Lung (tissue), 12 donors: ENCODE data around the gene PDZK1IP1. TPM values are rescaled to one million over a fixed set of nuclear protein-coding genes. Genes with fewer than 3 reads are reported as not detected.
A peak's percentile ranks its signal among the peaks of the same experiment; 100 is the strongest.

ENCODE experiments used
- ATAC-seq: fragments of 200-7000 bp; cut with Tn5 transposase; one replicate; pipeline ENCODE4 v1.9.1; 2020; ENCODE audit warnings: moderate number of reproducible peaks; ENCODE audit not compliant: insufficient read depth, low FRiP score
- DNase-seq, 3 donors: peaks; one replicate each; pipeline ENCODE4 v3.0.0-alpha.2; 2013 to 2017
- H3K27ac ChIP-seq, 2 donors: one replicate each; pipeline ENCODE4 v1.5.1; 2013; ENCODE audit warnings: mild to moderate bottlenecking in 2 of 2, moderate library complexity in 2 of 2, control low read depth in 1 of 2, inconsistent platforms in 1 of 2, low read depth in 1 of 2, low read length in 1 of 2
- H3K27me3 ChIP-seq, 3 donors: one replicate each; pipeline ENCODE4 v1.5.1; 2013; ENCODE audit warnings: low read length in 2 of 3; ENCODE audit not compliant: control insufficient read depth in 3 of 3, insufficient read depth in 3 of 3
- H3K36me3 ChIP-seq, 4 donors: one replicate each; pipeline ENCODE4 v1.5.1; 2013; ENCODE audit warnings: low read length in 4 of 4, mild to moderate bottlenecking in 1 of 4, moderate library complexity in 1 of 4; ENCODE audit not compliant: control insufficient read depth in 4 of 4, insufficient read depth in 4 of 4
- H3K4me1 ChIP-seq, 5 donors: one replicate each; pipeline ENCODE4 v1.5.1; 2013; ENCODE audit warnings: low read length in 5 of 5, mild to moderate bottlenecking in 2 of 5, moderate library complexity in 1 of 5; ENCODE audit not compliant: control insufficient read depth in 5 of 5, insufficient read depth in 5 of 5
- H3K4me3 ChIP-seq: one replicate; pipeline ENCODE4 v1.5.1; 2013; ENCODE audit warnings: mild to moderate bottlenecking, control low read depth, moderate library complexity
- H3K9ac ChIP-seq, 2 donors: one replicate each; pipeline ENCODE4 v1.5.1; 2013; ENCODE audit warnings: low read length in 2 of 2, control low read depth in 1 of 2; ENCODE audit not compliant: insufficient read depth in 1 of 2
- H3K9me3 ChIP-seq, 4 donors: one replicate each; pipeline ENCODE4 v1.5.1; 2013; ENCODE audit warnings: low read length in 3 of 4, mild to moderate bottlenecking in 1 of 4, moderate library complexity in 1 of 4; ENCODE audit not compliant: control insufficient read depth in 4 of 4, insufficient read depth in 3 of 4
- WGBS, 2 donors: extraction: QIAGEN DNeasy Blood & Tissue Kit; methylation state at CpG; one replicate each; pipeline ENCODE4 v1.1.7; 2013; 5-methylcytosine and 5-hydroxymethylcytosine counted together
- polyA plus RNA-seq, 2 donors: library from polyadenylated mRNA; stranded (reverse); fragments of 200-250 nt; gene quantifications; one replicate each; pipeline ENCODE4 v1.2.1, GENCODE V29; 2013
- total RNA-seq, 2 donors: library from RNA; depleted of rRNA in 1 of 2; stranded (reverse); fragments of >200 nt in 1 of 2; gene quantifications; one replicate each; pipeline ENCODE4 v1.2.1, GENCODE V29; 2014 to 2021
- TF ChIP-seq, protein P1 (sequence below): IDR thresholded peaks from 2 replicates; pipeline ENCODE4 v1.5.1; 2012; ENCODE audit warnings: mild to moderate bottlenecking; ENCODE audit errors: control extremely low read depth, extremely low read depth
- donor health status: control.
- donor health status: control.
- donor health status: Bipolar disorder and iron deficiency.
- donor health status: healthy.
- donor health status: DM: yes; HTN: yes; CAD: no.

PDZK1IP1 gene
- total and polyA plus RNA-seq, 4 donors = 44.8 to 324 (median 70.6) TPM

DNA sequence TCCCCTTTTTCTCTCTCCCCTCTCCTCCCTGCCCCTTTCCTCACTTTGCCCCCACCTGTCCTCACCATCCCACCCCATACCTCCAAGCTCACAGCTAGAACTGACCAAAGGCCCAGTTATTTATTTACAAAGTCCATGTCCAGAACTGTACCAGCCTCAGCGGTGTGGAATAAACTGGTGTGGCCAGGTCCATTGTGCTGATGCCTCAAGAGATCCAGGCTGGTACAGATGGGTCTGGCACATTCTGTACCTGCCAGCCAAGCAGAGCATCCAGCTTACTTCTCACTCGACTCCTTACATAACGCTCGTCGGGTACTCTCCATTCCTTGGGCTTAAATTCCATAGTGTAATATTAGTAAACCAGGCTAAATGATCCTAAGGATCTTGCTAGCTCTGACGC, 11.8 kb downstream of the PDZK1IP1 start:
- Histone ChIP-seq H3K27me3 (no peaks in the 10 kb centered on the region), H3K36me3 (no peaks in the 10 kb centered on the region), H3K4me1 (peaks cover 0 to 26% (median 6%) of the 10 kb centered on the region in 5 donors), H3K27ac (no peak overlapping the region), H3K4me3 (no peak overlapping the region), H3K9me3 (no peaks in the 10 kb centered on the region), H3K9ac (no peak overlapping the region)
- DNase-seq (no peak), ATAC-seq (no peak)
- WGBS, 2 donors = 75 to 89% methylated on average over 6 of the region's 6 CpGs
- TF ChIP-seq, protein P1, sequence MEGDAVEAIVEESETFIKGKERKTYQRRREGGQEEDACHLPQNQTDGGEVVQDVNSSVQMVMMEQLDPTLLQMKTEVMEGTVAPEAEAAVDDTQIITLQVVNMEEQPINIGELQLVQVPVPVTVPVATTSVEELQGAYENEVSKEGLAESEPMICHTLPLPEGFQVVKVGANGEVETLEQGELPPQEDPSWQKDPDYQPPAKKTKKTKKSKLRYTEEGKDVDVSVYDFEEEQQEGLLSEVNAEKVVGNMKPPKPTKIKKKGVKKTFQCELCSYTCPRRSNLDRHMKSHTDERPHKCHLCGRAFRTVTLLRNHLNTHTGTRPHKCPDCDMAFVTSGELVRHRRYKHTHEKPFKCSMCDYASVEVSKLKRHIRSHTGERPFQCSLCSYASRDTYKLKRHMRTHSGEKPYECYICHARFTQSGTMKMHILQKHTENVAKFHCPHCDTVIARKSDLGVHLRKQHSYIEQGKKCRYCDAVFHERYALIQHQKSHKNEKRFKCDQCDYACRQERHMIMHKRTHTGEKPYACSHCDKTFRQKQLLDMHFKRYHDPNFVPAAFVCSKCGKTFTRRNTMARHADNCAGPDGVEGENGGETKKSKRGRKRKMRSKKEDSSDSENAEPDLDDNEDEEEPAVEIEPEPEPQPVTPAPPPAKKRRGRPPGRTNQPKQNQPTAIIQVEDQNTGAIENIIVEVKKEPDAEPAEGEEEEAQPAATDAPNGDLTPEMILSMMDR = no peak

GRCh38 chr1:47175227-47175934, 14.5 kb downstream of the PDZK1IP1 start:
- TF ChIP-seq, protein P1 = peak; percentile 95
- Histone ChIP-seq H3K9me3 (no peaks in the 10 kb centered on the region), H3K36me3 (no peaks in the 10 kb centered on the region), H3K9ac (no peak overlapping the region), H3K4me1 (peaks cover 0 to 26% (median 6%) of the 10 kb centered on the region in 5 donors), H3K27me3 (no peaks in the 10 kb centered on the region), H3K27ac (no peak overlapping the region), H3K4me3 (no peak overlapping the region)
- peak; percentile 65 to 80 (median 75) for DNase-seq
- WGBS, 2 donors = 13 to 21% methylated on average over 11 of the region's 11 CpGs
- ATAC-seq = peak; percentile 74

GRCh38 chr1:47174656-47175020, 15.2 kb downstream of the PDZK1IP1 start:
- ATAC-seq (no peak), DNase-seq (peak; percentile 59 to 86 (median 79))

More at GRCh38 chr1:47174656-47175020, 15.2 kb downstream of the PDZK1IP1 start:
- Histone ChIP-seq H3K9me3 (no peaks in the 10 kb centered on the region), H3K4me3 (no peak overlapping the region), H3K36me3 (no peaks in the 10 kb centered on the region), H3K4me1 (peaks cover 0 to 19% (median 5%) of the 10 kb centered on the region in 5 donors), H3K9ac (no peak overlapping the region), H3K27me3 (no peaks in the 10 kb centered on the region), H3K27ac (no peak overlapping the region)
- TF ChIP-seq, protein P1 = no peak
